ENCODE measurements around the gene DAZAP1.
A peak's percentile ranks its signal among the peaks of the same experiment; 100 is the strongest.

DAZAP1 gene

DNA sequence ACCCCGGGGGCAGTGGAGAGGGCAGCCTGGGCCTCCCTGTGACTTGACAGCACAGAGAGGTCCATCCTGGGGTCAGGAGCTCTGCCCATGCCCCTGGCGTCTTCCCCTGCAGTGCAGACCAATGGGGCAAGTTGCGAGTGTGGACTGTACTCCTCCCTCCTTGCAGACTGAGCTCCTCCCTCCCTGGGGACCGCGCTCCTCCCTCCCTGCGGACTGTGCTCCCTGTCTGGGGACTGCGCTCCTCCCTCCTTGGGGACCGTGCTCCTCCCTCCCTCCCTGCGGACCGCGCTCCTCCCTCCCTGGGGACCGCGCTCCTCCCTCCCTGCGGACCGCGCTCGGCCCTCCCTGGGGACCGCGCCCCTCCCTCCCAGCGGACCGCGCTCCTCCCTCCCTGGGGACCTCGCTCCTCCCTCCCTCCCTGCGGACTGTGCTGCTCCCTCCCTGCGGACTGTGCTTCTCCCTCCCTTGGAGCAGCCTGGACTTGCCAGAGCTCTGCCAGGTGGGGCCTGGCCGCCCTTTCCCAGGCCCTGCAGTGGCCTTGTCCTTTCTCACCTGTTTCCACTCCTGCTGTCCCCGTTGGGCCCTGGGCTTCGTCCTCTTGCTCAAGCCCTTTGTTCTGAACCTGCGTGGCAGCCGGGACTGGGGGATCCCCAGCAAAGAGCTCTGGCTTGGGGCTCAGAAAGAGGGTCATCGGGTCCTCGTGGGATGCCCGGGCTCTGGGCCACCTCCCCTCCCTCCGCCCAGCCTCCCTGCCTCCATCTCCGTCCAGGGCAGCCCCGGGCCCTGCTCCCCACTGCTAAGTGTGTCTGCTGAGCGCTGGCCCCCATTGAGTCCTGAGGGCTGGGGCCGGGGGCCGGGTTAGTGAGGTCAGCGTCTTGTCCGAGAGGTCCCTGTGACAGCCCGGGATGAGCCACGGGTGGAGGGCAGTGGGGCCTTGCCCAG is 12.9 kb upstream of the DAZAP1 start:
- no peak for DNase-seq

DNA sequence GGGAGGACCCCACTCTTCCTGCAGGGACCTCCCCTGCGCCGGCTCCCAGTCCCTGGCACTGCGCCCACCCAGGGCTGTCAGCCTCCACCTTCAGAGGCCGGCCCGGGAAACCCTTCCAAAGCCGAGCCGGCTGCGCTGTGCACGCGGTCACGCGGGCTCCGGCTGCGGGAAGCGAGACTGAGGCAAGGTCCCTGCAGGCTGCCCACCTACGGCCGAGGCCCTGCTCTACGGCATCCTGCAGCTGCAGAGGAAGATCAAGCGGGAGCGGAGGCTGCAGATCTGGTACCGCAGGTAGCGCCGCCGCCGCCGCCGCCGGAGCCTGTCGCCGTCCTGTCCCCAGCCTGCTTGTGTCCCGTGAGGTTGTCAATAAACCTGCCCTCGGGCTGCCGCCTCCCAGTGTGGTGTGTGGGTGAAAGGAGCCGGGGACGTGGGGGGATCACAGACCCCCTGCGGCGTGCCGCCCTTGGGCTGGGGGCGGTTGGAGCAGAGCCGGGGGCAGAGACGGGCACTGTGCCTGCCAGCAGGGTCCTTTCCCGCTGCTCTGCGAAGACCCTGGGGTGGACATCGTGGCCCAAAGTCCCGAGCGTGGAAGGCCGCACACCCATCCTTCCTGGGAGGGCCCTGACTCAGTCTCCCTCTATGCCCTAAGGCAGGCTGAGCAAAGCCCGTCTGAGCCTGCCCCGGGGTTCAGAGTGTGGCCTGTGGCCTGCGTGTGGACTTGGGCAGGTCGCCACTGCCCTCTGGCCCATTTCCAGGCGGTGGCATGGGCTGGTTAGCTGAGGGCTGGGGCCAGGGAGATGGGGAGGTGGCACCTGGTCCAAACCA is 12.0 kb upstream of the DAZAP1 start:
- no peak for DNase-seq

DNA sequence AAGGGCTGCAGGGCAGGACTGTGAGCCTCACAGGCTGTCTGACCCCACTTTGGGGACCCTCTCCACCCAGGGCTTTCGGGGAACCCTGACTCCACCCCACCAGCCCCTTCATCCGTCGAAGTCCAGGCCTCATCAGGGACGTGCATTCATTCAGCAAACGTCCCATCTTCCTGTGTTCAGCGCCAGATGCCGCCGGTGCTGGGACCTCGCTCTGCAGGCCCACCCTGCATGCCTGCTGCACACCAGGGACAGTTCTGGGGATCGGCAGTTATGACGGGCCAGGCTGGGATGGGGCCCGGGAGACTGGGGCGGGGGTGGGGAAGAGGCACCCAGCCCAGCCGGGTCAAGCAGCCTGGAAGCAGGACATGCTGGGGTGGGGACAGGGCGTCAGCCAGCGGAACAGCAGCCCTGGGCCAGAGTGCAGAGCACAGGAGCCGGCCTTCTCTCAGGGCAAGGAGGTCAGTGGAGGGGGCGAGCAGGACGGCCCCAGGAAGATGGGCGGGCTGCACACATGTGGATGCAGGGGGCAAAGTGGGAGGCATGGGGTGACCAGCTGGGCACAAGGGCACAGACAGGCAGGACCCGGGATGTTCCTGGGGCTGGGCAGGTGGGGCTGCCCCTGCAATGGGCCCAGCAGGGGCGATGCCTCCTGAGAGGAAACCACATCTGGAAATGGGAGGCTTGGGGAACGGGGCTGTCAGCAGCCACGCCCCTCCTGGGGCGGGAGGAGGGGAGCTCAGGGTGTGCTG is 11.2 kb upstream of the DAZAP1 start:
- no peak for DNase-seq

DNA sequence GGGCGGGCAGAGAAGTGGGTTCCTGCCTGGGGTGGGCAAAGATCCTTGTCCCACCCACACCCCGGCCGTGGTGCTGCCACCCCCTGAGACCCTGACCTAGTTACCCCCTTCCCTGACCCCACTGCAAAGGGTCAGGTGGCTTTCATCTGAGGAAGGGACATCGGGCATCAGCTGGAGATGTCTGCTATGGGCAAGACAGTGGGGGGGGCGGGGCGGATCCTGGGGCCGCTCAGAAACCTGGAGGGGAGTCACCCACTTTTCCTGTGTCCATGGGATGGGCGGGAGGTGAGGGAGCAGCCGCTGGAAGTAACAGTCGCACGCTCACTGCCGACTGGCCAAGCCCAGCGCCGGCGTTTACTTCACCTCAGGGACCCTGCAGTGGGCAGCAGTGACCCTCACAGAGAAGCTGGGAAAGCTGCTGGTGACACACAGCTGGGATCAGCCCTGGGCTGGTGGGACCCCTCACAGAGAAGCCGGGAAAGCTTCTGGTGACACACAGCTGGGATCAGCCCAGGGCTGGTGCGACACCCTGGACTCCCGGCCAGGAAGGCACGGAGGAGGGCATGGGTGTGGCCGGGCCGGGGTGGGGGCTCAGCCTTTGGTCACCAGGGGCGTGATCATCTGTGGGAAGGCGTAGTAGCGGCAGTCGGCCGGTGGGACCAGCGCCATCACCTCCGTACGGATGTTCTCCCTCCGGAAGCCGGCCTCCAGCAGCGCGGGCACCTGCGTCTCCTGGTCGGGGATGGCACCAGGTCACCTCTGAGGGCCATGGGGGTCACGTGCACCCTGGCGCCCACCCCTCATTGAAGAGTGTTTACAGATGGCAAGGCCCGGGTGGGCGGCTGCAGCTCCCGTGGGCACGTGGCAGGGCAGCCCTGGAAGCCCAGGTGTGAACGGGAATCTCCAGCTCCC is 10.4 kb upstream of the DAZAP1 start:
- no peak for DNase-seq

DNA sequence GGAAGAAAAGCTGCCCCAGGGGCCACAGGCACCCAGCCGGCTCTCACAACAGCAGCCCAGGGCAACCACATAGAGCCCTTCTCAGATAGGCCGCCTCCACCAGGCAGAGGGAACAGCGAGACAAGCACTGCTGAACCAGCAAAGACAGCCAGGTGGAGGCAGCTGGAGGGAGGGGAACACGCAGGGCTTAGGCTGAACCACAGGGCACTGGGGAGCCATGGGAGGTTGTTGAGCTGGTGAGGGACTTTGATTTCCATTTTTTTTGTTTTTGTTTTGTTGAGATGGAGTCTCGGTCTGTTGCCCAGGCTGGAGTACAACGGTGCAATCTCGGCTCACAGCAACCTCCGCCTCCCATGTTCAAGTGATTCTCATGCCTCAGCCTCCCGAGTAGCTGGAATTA is 9.5 kb upstream of the DAZAP1 start:
- DNase-seq = no peak

DNA sequence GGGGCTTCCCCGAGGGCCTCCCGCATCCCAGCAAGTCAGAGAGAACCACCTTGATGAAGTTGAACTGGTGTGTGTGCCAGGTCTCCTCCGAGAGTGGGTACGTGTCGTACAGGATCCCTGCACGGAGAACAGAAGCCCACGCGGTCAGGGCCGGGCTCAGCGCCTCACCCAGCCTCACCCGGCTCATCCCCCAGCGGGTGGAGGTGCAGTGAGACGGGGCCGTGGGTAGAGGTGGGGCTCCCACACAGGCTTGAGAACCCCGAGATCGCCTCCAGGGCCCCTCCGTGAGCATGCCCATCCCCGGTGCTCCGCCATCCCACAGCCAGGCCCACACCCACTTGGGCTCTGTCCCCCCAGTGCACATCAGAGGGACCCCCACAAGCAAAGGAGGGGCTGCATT is 8.3 kb upstream of the DAZAP1 start:
- DNase-seq = no peak

DNA sequence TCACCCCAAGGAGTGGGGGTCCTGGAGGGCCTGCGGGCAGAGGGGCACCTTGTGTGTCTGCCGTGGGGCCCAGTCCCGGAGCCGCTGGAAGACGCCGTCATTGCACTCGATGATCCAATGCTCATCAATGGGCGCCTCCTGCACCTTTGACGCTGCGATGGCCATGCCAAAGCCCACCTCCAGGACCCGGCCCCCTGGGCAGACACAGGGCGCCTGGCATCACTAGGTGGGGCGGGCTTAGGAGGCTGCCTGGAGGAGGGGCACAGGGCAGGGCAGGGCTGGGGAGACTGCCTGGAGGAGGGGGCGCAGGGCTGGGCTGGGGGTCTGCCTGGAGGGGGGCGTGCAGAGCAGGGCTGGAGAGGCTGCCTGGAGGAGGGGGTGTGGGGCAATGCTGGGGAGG is 7.6 kb upstream of the DAZAP1 start:
- no peak for DNase-seq

DNA sequence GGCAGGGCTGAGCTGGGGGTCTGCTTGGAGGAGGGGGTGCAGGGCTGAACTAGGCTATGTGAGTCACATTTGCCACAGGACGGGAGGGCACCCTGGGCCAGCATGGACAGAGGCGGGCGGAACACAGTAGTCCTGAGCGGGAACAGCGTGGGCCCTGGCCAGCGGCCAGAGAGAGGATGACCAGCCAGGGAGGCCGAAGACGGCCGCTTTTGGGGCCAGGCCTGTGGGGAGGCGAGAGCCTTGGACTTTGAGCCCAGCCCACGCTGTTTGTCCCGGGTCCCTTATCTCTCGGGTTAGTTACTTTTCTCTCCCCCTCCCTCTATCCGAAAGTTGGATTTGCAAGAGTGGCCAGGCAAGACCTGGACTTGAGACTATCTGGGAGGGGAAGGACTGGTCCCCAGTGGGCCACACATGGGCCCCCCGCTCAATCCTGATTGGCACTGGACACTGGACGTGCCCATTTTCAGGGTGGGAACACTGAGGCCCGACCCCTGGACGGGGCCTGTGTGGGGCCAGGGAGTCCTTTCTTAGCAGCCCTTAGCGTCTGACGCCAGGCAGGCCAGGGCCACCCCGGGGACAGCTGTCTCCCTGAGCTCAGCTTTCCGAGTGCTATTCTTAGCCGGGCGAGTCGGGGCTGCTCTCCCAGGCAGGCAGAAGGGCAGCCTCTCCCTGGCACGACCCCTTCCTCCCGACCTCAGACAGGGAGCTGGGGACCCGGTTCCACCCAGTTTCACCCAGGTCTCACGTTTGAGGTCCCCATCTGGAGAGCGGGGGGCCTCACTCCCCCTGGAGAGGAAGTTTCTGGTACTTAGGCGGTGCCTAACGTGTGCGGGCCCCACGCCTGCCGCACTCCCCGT is 6.9 kb upstream of the DAZAP1 start:
- DNase-seq = no peak

DNA sequence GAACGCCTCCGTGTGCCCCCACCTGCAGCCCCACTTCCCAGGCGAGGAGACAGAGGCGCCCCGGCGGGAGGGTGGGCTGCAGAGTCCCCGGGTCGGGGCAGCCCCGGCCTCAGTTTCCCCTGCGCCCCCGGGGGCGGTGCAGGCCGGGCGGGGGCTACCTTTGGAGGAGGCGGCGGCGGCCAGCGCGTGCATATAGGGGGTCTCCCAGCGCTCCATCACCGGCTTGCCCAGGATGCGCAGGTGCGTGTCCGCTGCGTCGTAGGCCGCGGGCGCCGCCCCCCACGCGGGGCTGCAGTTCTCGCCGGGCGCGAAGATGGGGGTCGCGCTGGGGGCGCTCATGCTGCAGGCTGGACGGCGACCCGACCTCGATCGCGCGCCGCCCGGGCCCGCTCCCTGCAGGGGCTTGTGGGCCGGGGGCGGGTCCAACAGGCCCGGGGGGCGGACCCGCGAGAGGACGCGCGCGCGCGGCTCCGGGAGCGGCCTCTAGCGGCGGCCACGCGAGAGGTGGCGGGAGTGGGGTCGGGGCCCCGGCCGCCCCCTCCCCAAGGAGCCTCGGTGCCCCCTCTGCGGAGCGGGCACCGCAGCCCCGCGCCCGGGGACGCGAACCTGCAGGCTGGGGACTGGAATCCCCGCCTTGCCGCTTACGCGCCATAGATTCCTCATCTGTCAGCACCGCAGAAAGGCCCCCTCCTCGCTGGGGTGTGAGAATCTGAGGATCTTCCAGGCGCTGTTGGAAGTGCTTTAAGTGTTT is 6.1 kb upstream of the DAZAP1 start, which contains the start of gene GAMT:
GAMT (minus strand) TSS at position 405 of the 751 bp plus-strand sequence; CDS start at position 339, 66 bp downstream.
- DNase-seq = peak; percentile 62

DNA sequence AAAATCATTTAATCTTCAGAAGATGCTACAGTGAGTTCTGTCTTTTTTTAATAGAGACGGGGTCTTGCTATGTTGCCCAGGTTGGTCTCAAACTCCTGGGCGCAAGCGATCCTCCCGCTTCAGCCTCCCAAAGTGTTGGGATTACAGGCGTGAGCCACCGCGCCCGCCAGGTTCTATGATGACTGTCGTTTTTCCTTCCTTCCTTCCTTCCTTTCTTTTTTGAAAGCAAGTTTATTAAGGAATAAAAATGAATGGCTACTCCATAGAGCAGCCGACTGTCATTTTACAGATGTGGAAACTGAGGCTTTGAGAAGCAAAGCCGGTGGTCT is 5.5 kb upstream of the DAZAP1 start:
- no peak for DNase-seq

DNA sequence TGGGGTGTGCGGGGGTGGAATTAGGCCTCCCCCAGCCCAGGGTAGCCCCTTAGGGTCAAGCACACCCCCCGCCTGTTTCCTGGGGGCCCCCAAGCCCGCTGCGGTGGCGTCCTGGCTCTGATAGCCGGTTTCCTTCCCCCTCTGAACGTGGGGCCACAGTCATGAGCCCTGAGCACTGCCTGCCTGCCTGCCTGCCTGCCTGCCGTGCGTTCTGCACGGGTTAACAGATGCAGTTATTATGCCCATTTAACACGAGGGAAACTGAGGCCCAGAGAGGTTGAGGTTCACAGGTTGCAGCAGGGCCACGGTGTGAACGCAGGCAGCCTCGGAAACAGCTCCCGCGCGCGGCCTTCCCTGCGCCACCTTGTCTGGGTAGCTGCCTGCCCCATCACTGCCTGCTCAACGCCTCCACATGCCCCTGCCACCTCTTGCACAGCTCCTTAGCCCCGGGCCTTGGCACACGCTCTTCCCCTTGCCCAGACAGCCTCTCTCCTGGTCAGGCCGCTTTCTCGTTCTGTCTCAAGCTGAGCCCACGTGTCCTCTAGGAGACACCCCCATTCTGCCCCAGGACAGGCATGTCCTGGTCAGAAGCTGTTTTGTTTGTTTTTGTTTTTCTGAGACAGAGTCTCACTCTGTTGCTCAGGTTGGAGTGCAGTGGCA is 4.8 kb upstream of the DAZAP1 start:
- no peak for DNase-seq

DNA sequence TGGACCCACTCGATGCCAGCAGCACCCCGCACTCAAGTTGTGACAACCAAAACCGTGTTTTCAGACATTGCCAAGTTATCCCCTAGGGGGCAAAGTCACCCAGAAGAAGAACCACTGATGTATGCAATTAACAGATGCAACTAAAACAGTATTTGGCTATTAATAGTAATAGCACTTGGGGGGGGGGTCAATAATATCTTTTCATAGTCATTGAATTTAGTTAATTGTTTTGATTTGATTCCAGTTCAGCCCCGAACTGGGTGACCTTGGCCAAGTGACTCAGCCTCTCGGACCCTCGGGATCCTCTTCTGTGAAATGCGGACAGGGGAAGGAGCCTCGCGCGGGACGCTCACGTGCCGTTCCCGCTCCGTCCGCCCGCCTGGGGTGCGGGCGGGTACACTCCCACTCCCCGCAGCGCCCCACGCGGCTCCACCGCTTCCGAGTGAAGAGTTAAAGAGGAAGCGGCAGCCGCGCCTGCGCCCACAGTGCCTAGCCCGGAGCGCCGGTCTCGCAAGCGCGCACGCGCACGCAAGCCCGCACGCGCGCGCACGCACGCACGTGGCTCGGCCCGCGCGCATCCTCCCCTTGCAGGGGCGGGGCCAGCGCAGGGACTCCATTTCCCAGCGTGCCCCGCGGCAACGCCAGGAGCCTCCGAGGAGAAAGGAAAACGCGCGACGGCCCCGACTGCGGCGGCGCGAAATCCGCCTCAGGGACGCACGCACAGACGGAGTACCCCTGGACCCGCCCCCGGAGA is 435 bp upstream of the DAZAP1 start:
- peak; percentile 99 for DNase-seq

DNA sequence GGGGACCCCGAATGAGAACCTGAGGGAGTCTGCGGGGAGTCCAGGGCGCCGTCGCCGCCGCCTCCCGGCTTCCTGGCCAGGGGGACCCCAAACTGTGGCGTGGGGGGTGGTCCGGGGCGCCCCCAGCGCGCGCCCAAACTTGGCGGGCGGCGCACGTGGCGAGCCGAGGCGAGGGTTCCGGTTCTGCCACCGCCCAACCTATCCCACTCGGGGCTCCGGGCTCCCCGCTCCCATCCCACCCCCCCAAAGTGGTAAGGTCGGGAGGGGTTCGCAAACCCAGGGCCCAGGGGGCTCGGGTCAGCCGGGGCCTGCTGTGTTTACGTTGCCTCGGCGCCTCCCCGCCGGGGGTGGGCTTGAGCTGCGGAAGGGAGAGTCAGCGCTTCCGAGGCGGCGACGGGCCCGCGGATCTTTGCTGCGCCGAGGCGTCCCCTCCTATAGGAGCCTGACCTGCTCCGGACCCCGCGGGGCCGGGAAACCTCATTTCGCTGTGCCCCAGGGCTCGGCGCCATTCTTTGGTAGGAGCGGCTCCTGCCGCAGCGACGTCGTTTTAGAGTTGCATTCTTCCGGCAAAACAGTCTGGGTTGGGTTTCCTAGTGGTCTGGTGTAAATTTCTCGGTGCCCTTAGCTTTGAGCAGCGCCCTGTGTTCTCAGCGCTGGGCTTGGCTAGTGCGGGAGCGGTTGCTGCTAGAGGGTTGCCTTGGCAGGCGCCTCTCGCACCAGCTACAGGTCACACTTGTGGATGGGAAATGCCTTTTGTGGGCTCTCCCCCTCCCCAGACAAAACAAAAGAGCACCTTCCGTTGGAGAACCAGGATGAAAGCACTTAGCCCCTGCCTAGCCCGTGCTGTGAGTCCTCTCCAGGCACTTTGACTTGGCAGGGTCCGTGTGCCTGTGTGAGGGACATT is 1.2 kb downstream of the DAZAP1 start:
- DNase-seq = peak; percentile 70

DNA sequence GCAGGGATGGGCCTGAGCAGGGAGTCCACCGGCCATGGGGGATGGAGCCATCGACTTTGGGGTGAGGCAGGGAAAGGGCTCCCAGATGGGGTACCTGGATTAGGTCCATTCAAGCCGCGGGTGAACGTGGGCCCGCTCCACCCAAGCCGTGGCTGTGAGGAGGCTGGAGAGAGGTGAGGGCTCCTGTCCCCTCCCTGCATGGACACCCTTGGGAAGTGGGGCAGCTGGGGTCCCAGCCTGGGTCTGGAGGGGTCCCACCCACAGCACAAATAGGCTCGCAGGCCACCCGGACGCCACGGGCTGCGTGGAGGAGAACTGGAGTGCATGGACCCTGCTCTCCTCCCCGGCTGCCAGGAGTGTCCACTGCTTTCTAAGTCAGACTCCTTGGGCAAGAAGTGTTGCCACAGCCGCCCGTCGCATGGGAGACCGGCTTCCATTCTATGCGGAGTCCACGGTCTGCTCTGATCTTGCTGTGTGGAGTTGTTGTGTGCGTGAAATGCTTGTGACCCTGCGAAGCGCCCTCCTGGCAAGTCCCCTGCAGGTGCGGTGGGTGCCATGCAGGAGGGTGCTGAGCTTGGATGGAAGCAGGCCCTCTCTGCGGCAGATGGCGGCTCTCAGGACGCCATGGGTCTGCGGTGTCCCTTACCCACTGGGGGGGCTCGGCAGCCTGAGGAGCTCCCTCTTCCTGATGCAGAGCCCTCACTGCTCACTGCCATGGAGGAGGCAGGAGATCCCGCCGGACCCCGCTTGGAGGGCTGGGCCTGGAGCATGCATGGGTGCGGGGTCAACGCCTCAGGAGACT is 2.0 kb downstream of the DAZAP1 start:
- no peak for DNase-seq

DNA sequence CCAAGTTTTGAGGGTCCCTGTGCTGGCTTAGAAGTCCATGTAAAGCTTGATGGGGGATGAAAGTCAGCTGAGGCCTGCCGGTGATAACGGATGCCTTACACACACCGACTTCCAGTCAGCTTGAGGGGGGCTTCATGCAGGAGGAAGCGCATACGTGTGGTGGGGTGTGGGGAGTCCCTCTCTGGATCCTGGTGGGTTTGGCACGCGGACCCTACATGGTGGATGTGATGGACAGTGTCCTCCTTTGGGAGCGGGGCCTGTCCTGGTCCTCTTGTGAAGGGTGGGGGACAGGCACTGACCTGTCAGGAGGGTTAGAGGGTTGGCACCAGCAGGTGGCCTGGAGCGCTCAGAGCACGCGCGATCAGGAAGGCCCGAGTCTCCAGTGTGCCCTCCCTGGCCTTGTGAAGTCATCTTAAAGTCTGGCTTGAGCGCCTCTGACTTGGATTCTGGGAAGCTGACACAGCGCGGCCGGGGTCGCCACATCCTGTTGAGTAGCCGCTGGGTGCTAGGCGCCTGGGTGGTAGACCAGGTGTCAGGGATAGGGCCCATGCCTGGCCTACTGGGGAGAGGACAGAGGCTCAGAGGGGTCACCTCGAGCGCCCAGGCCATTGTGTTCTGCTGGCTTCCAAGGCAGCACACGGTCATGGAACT is 2.9 kb downstream of the DAZAP1 start:
- peak; percentile 53 for DNase-seq

DNA sequence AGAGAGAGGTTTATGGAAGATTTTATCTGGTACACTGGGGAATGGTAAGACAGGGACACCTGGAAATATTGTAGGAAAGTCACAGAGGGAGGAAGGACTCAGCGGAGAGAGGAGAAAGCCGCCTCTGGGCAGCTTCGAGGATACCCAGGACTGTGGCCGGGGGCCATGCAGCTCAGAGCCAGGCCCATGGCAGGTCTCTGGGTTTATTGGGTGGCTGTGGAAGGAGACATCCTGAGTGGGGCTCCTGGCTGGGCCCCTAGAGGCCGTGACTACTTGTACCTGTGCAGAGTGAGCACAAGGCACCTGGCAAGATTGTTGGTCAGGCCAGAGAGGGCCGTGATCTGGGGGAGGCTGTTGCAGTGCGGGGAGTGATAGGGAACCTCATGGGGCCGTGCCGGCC is 3.4 kb downstream of the DAZAP1 start:
- DNase-seq = no peak

All from activated CD4-positive, alpha-beta T cell treated with anti-CD3 and anti-CD28 coated beads for 48 hours (primary cell).